Right lung (tissue), 5 donors: ENCODE measurements around the gene KRTAP20-1. TPM values are rescaled to one million over a fixed set of nuclear protein-coding genes. Genes with fewer than 3 reads are reported as not detected.

Source experiments
- DNase-seq, 2 donors: peaks; one replicate each; pipeline ENCODE4 v3.0.0-alpha.2; 2013
- polyA plus RNA-seq, 5 donors: library from polyadenylated mRNA; unstranded; fragments of 120-200 nt; gene quantifications; one replicate each; pipeline versions ENCODE4 v1.2.1 to v1.2.3, GENCODE V29; 2013; ENCODE audit warnings: inconsistent platforms in 1 of 5, low replicate concordance in 1 of 5; ENCODE audit not compliant: insufficient read length in 5 of 5, insufficient read depth in 1 of 5

KRTAP20-1 gene
- polyA plus RNA-seq, 5 donors, result not detected

DNA sequence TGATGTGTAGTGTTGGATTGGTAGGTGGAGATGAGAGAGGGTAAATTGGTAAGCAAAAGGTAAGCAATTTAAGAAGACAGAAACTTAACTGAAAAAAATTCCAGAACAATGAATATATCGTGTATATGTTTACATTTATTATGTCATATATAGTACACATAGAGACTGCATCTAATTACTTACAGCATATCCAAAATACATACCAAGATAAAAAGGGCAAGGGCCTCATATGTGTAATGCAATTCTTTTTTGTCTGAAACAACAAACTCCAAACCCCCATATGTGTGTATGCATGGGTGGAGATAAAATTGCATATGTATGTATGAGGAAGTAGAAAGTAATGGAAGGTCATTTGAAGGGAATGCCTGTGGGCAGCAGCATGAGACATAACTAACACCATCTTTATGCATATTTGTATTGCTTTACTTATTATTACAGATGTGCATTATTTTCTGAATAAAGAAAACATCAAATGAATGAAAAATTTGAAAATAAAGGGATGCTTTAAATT lies 30.7 kb downstream of the KRTAP20-1 start:
- no peak for DNase-seq

GRCh38 chr21:30652891-30653290 lies 36.7 kb downstream of the KRTAP20-1 start:
- no peak for DNase-seq

Other genes with a start within 250 kb of the KRTAP20-1 start
- gene KRTAP13-2, start 244.2 kb upstream of the KRTAP20-1 start, polyA plus RNA-seq, result not detected
- gene KRTAP13-1, start 220.4 kb upstream of the KRTAP20-1 start, polyA plus RNA-seq, result not detected
- gene KRTAP13-3, start 190.5 kb upstream of the KRTAP20-1 start, polyA plus RNA-seq, result not detected
- gene KRTAP13-4, start 186.2 kb upstream of the KRTAP20-1 start, polyA plus RNA-seq, result not detected
- gene KRTAP15-1, start 176.2 kb upstream of the KRTAP20-1 start, polyA plus RNA-seq, result not detected
- not detected for gene KRTAP19-1, start 136.1 kb upstream of the KRTAP20-1 start, polyA plus RNA-seq
- not detected for gene KRTAP19-2, start 129.0 kb upstream of the KRTAP20-1 start, polyA plus RNA-seq
- gene KRTAP19-3, start 124.4 kb upstream of the KRTAP20-1 start, polyA plus RNA-seq, result not detected
- not detected for gene KRTAP19-4, start 119.3 kb upstream of the KRTAP20-1 start, polyA plus RNA-seq
- gene KRTAP19-5, start 114.3 kb upstream of the KRTAP20-1 start, polyA plus RNA-seq, result not detected
- gene KRTAP19-6, start 74.6 kb upstream of the KRTAP20-1 start, polyA plus RNA-seq, result not detected
- not detected for gene KRTAP19-7, start 55.1 kb upstream of the KRTAP20-1 start, polyA plus RNA-seq
- gene KRTAP22-2, start 26.0 kb upstream of the KRTAP20-1 start, polyA plus RNA-seq, result not detected
- gene KRTAP6-3, start 24.0 kb upstream of the KRTAP20-1 start, polyA plus RNA-seq, result not detected
- not detected for gene KRTAP6-2, start 17.5 kb upstream of the KRTAP20-1 start, polyA plus RNA-seq
- not detected for gene KRTAP22-1, start 15.3 kb upstream of the KRTAP20-1 start, polyA plus RNA-seq
- not detected for gene KRTAP6-1, start 2.5 kb upstream of the KRTAP20-1 start, polyA plus RNA-seq
- gene KRTAP20-4, start 4.2 kb downstream of the KRTAP20-1 start, polyA plus RNA-seq, result not detected
- not detected for gene KRTAP20-2, start 18.8 kb downstream of the KRTAP20-1 start, polyA plus RNA-seq
- not detected for gene KRTAP20-3, start 26.4 kb downstream of the KRTAP20-1 start, polyA plus RNA-seq
- gene KRTAP21-3, start 102.4 kb downstream of the KRTAP20-1 start, polyA plus RNA-seq, result not detected
- not detected for gene KRTAP21-2, start 130.8 kb downstream of the KRTAP20-1 start, polyA plus RNA-seq
- gene KRTAP21-1, start 139.0 kb downstream of the KRTAP20-1 start, polyA plus RNA-seq, result not detected
- gene KRTAP8-1, start 196.8 kb downstream of the KRTAP20-1 start, polyA plus RNA-seq, result not detected
- not detected for gene KRTAP7-1, start 213.3 kb downstream of the KRTAP20-1 start, polyA plus RNA-seq